B cell (primary cell): Measurements from ENCODE around the gene FMNL2. TPM values are rescaled to one million over a fixed set of nuclear protein-coding genes. Genes with fewer than 3 reads are reported as not detected.

Experiments used
- ATAC-seq: fragments of 200-7000 bp; cut with Tn5 transposase; one replicate; pipeline ENCODE4 v1.10.0; 2021; ENCODE audit warnings: low read depth, mild to moderate bottlenecking, moderate number of reproducible peaks, moderate library complexity
- CTCF ChIA-PET: fragments of 350-600 bp; sonication (Branson Sonifier 250); formaldehyde crosslinking; loops from one replicate; lab custom pipeline; 2021; ENCODE audit warnings: antibody characterized with exemption, inconsistent platforms; lab: Charles Lee
- POLR2A ChIA-PET: fragments of 350-600 bp; sonication (Branson Sonifier 250); formaldehyde crosslinking; loops from one replicate; lab custom pipeline; 2021; ENCODE audit warnings: antibody characterized with exemption; lab: Charles Lee
- DNase-seq: peaks from one replicate; pipeline ENCODE4 v3.0.0; 2013
- H2AFZ ChIP-seq: 2 replicates; pipeline ENCODE4 v1.6.1; 2012; ENCODE audit warnings: mild to moderate bottlenecking, low read depth, low read length; ENCODE audit not compliant: insufficient read depth, poor library complexity, severe bottlenecking
- H3K27ac ChIP-seq, 2 donors: 1 replicate in 1 of 2; 2 replicates in 1 of 2; pipeline ENCODE4 v1.5.1; 2012 to 2013; ENCODE audit warnings: low read length in 2 of 2, mild to moderate bottlenecking in 2 of 2, moderate library complexity in 1 of 2
- H3K27me3 ChIP-seq, 4 experiments: fragments of 200-600 bp in 1 of 4; sonication (generic) in 1 of 4; replicated peaks in 1 of 4; 1 replicate in 2 of 4; 2 replicates in 2 of 4; pipeline versions ENCODE4 v1.6.1 to v1.7.0; 2013 to 2016; ENCODE audit warnings: low read length in 3 of 4, mild to moderate bottlenecking in 2 of 4, mixed read lengths in 1 of 4, moderate library complexity in 1 of 4; ENCODE audit not compliant: insufficient read depth in 4 of 4, control insufficient read depth in 3 of 4; ENCODE audit errors: control extremely low read depth in 1 of 4
- H3K36me3 ChIP-seq, 2 experiments: replicated peaks in 1 of 2; 1 replicate in 1 of 2; 2 replicates in 1 of 2; pipeline versions ENCODE4 v1.6.1 to v1.7.1; 2013; ENCODE audit warnings: low read length in 1 of 2; ENCODE audit not compliant: insufficient read depth in 2 of 2, control insufficient read depth in 1 of 2; ENCODE audit errors: control extremely low read depth in 1 of 2, extremely low read depth in 1 of 2
- H3K4me1 ChIP-seq, 2 donors: fragments of 200-600 bp in 1 of 2; sonication (generic) in 1 of 2; 1 replicate in 1 of 2; 2 replicates in 1 of 2; pipeline versions ENCODE4 v1.5.1 to v1.6.1; 2013 to 2017; ENCODE audit warnings: low read length in 2 of 2; ENCODE audit not compliant: control insufficient read depth in 2 of 2, insufficient read depth in 2 of 2
- H3K4me2 ChIP-seq: replicated peaks from 2 replicates; pipeline ENCODE3; 2012; ENCODE audit warnings: mild to moderate bottlenecking, low read depth, low read length; ENCODE audit not compliant: poor library complexity, severe bottlenecking
- H3K4me3 ChIP-seq, 5 experiments: fragments of 200-600 bp in 1 of 5; sonication (generic) in 1 of 5; 1 replicate in 3 of 5; 2 replicates in 2 of 5; pipeline versions ENCODE4 v1.5.1 to v1.7.0; 2011 to 2016; ENCODE audit warnings: low read length in 4 of 5, mild to moderate bottlenecking in 4 of 5, low read depth in 2 of 5, control low read depth in 1 of 5, moderate library complexity in 1 of 5; ENCODE audit not compliant: insufficient read depth in 1 of 5; ENCODE audit errors: control extremely low read depth in 1 of 5, extremely low read depth in 1 of 5
- H3K79me2 ChIP-seq: fragments of 200-600 bp; sonication (generic); one replicate; pipeline ENCODE4 v1.6.0; 2016; ENCODE audit warnings: low read length; ENCODE audit not compliant: control insufficient read depth, insufficient read depth
- H3K9ac ChIP-seq: fragments of 200-600 bp; sonication (generic); 2 replicates; pipeline ENCODE4 v1.6.1; 2017; ENCODE audit warnings: mild to moderate bottlenecking, low read length, moderate library complexity
- H3K9me3 ChIP-seq, 3 donors: one replicate each; pipeline versions ENCODE4 v1.6.1 to v1.7.1; 2013; ENCODE audit warnings: low read length in 2 of 3; ENCODE audit not compliant: control insufficient read depth in 2 of 3, insufficient read depth in 1 of 3; ENCODE audit errors: control extremely low read depth in 1 of 3
- H4K20me1 ChIP-seq: 2 replicates; pipeline ENCODE4 v1.6.0; 2012; ENCODE audit warnings: mild to moderate bottlenecking, low read length; ENCODE audit not compliant: insufficient read depth, control insufficient read depth, poor library complexity, severe bottlenecking
- H3K27ac Mint-ChIP-seq: one replicate; pipeline ENCODE4 v1.8.0; 2021; ENCODE audit warnings: mixed read lengths
- H3K27me3 Mint-ChIP-seq: one replicate; pipeline ENCODE4 v1.8.0; 2021; ENCODE audit warnings: mixed read lengths
- H3K4me1 Mint-ChIP-seq: one replicate; pipeline ENCODE4 v1.8.0; 2021; ENCODE audit warnings: mixed read lengths
- H3K4me3 Mint-ChIP-seq: one replicate; pipeline ENCODE4 v1.8.0; 2021; ENCODE audit warnings: mixed read lengths
- H3K9me3 Mint-ChIP-seq: one replicate; pipeline ENCODE4 v1.8.0; 2022; ENCODE audit warnings: mixed read lengths; ENCODE audit not compliant: insufficient read depth
- CTCF ChIP-seq: fragments of 200-600 bp; IDR thresholded peaks from one replicate; pipeline ENCODE4 v1.8.0; 2022; ENCODE audit warnings: antibody characterized with exemption, mild to moderate bottlenecking
- EZH2 ChIP-seq: IDR thresholded peaks from 2 replicates; pipeline ENCODE4 v1.6.1; 2012; ENCODE audit warnings: borderline replicate concordance, low read depth, mild to moderate bottlenecking, moderate library complexity, low read length; ENCODE audit not compliant: insufficient read depth, poor library complexity, severe bottlenecking
- WGBS: methylation state at CpG from one replicate; pipeline ENCODE4 v1.1.5; 2013; ENCODE audit warnings: missing lambda C conversion rate; ENCODE audit not compliant: insufficient coverage; 5-methylcytosine and 5-hydroxymethylcytosine counted together
- intact Hi-C: fragments of 100-400 bp; cut with micrococcal nuclease; formaldehyde crosslinking; loops from one replicate; pipeline ENCODE4 v1.10.0; 2022
- polyA plus RNA-seq: library from polyadenylated mRNA; depleted of rRNA; stranded (reverse); fragments of >200 nt; gene quantifications from 2 replicates; pipeline ENCODE4 v1.2.3, GENCODE V29; 2012
- total RNA-seq, 2 donors: library from RNA; stranded (reverse); fragments of 120-200 nt in 1 of 2; gene quantifications; 1 replicate in 1 of 2; 2 replicates in 1 of 2; pipeline versions ENCODE4 v1.2.3 to v1.2.4, GENCODE V29; 2013 to 2022

FMNL2 gene
- total and polyA plus RNA-seq, 2 donors (not counting 1 experiment from before 2014, with no cell fraction given) = 0.73 to 8.8 TPM

GRCh38 chr2:152629202-152629601 lies 294.2 kb downstream of the FMNL2 start:
- H3K9me3 Mint-ChIP-seq = no peaks in the 10 kb centered on the region
- intact Hi-C loops = no loop called here

GRCh38 chr2:152630466-152630865 lies 295.5 kb downstream of the FMNL2 start:
- H3K79me2 ChIP-seq = no peaks in the 10 kb centered on the region
- no peak for TF ChIP-seq EZH2
- no peak for TF ChIP-seq CTCF
- Mint-ChIP-seq H3K27ac (no peak overlapping the region), H3K9me3 (no peaks in the 10 kb centered on the region), H3K27me3 (no peaks in the 10 kb centered on the region), H3K4me1 (peaks cover 2% of the 10 kb centered on the region), H3K4me3 (no peak overlapping the region)
- no peaks in the 10 kb centered on the region for H3K36me3 ChIP-seq
- H4K20me1 ChIP-seq = no peaks in the 10 kb centered on the region
- 92% methylated on average over 2 of the region's 4 CpGs for WGBS
- ChIA-PET POLR2A (no interaction called here), CTCF (interaction anchor here (0.7 to 1.2 kb wide), 3 partner anchors 14 to 445 kb away, joined by 3 to 4 read pairs (median 3); no protein-coding TSS in a partner anchor)
- ATAC-seq = no peak
- H3K9me3 ChIP-seq = no peaks in the 10 kb centered on the region
- no peaks in the 10 kb centered on the region for H3K4me1 ChIP-seq
- intact Hi-C loops = loop anchor here (5.0 kb wide), 1 partner anchor 298 kb away; no protein-coding TSS in a partner anchor
- no peak for DNase-seq
- H3K27ac ChIP-seq = no peak overlapping the region
- H3K4me2 ChIP-seq = no peak overlapping the region
- H3K9ac ChIP-seq = no peak overlapping the region
- H3K4me3 ChIP-seq = no peak overlapping the region
- no peak overlapping the region for H2AFZ ChIP-seq
- H3K27me3 ChIP-seq = no peaks in the 10 kb centered on the region

More at GRCh38 chr2:152629202-152629601, 294.2 kb downstream of the FMNL2 start:
- H3K4me3 Mint-ChIP-seq = no peak overlapping the region
- WGBS = no CpG with 5 or more reads among the region's 1 CpG
- no peak overlapping the region for H3K4me3 ChIP-seq
- H3K4me1 ChIP-seq = no peaks in the 10 kb centered on the region
- H2AFZ ChIP-seq = no peak overlapping the region
- DNase-seq (no peak), ATAC-seq (no peak)
- no peaks in the 10 kb centered on the region for H3K79me2 ChIP-seq
- H3K36me3 ChIP-seq = no peaks in the 10 kb centered on the region
- no peak overlapping the region for H3K4me2 ChIP-seq
- no peaks in the 10 kb centered on the region for H3K4me1 Mint-ChIP-seq
- no peaks in the 10 kb centered on the region for H3K9me3 ChIP-seq
- POLR2A ChIA-PET = no interaction called here
- H3K27ac ChIP-seq = no peak overlapping the region
- H4K20me1 ChIP-seq = no peaks in the 10 kb centered on the region
- H3K27me3 Mint-ChIP-seq = no peaks in the 10 kb centered on the region
- TF ChIP-seq CTCF = no peak
- no peak for TF ChIP-seq EZH2
- H3K27me3 ChIP-seq = no peaks in the 10 kb centered on the region
- CTCF ChIA-PET = interaction anchor here (1.2 kb wide), 3 partner anchors 9 to 453 kb away, joined by 3 read pairs; partner anchors contain the start of gene STAM2
- H3K9ac ChIP-seq = no peak overlapping the region
- H3K27ac Mint-ChIP-seq = no peak overlapping the region
